Adrenal gland (tissue), 5 donors: Measurements from ENCODE around the gene MACROD2.

ENCODE experiments used
- CTCF ChIP-seq, 6 experiments: fragments of 450-650 bp in 4 of 6; fragments of 200-600 bp in 2 of 6; sonication (generic) in 1 of 6; IDR thresholded peaks; 1 replicate in 5 of 6; 2 replicates in 1 of 6; pipeline versions ENCODE4 v1.5.1 to v1.8.0; 2016 to 2021; ENCODE audit warnings: antibody characterized with exemption in 6 of 6, mild to moderate bottlenecking in 2 of 6, moderate library complexity in 1 of 6
- POLR2A ChIP-seq, 2 donors: fragments of 450-650 bp; IDR thresholded peaks; one replicate each; pipeline ENCODE4 v1.6.1; 2017; ENCODE audit warnings: antibody characterized with exemption in 2 of 2, mild to moderate bottlenecking in 2 of 2, moderate library complexity in 1 of 2
- donor health status: DM: no; HTN: no; CAD: no.

- TF ChIP-seq CTCF (IDR thresholded peaks at IDR 0.05) (no peak), POLR2A (IDR thresholded peaks at IDR 0.05) (no peak)
These were observed 887.5 kb downstream of the MACROD2 start for GRCh38 chr20:14882846-14883245.
